Measurements from ENCODE around the gene NACC2. TPM values are rescaled to one million over a fixed set of nuclear protein-coding genes. Genes with fewer than 3 reads are reported as not detected.

NACC2 gene
- total and polyA plus RNA-seq, 9 donors: 7.0 to 47.0 (median 27.2) TPM

- WGBS, 3 donors: 90 to 93% (median 93%) methylated on average over 21 of the region's 21 CpGs
- no peaks in the 10 kb centered on the region for H3K9me3 ChIP-seq
- H3K4me1 ChIP-seq (ENCODE audit: insufficient read depth): peaks cover 10% of the 10 kb centered on the region
- intact Hi-C loops (cut with DNase I): no loop called here
- H3K36me3 ChIP-seq: no peaks in the 10 kb centered on the region
- H3K27ac ChIP-seq: peak overlapping the region in 1 of 2 donors; percentile 79
- DNase-seq: peak in 2 of 5 donors; percentile 23 to 31
- no peak for TF ChIP-seq POLR2A (IDR thresholded peaks at IDR 0.05)
- TF ChIP-seq EP300 (IDR thresholded peaks at IDR 0.05): no peak
- TF ChIP-seq, protein P1, sequence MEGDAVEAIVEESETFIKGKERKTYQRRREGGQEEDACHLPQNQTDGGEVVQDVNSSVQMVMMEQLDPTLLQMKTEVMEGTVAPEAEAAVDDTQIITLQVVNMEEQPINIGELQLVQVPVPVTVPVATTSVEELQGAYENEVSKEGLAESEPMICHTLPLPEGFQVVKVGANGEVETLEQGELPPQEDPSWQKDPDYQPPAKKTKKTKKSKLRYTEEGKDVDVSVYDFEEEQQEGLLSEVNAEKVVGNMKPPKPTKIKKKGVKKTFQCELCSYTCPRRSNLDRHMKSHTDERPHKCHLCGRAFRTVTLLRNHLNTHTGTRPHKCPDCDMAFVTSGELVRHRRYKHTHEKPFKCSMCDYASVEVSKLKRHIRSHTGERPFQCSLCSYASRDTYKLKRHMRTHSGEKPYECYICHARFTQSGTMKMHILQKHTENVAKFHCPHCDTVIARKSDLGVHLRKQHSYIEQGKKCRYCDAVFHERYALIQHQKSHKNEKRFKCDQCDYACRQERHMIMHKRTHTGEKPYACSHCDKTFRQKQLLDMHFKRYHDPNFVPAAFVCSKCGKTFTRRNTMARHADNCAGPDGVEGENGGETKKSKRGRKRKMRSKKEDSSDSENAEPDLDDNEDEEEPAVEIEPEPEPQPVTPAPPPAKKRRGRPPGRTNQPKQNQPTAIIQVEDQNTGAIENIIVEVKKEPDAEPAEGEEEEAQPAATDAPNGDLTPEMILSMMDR (IDR thresholded peaks at IDR 0.05): no peak
- H3K27me3 ChIP-seq: no peaks in the 10 kb centered on the region
- no peak overlapping the region for H3K4me3 ChIP-seq
These were observed 81.5 kb downstream of the NACC2 start for GRCh38 chr9:136013524-136014034.

- Histone ChIP-seq H3K4me1 (ENCODE audit: insufficient read depth) (peaks cover 9% of the 10 kb centered on the region), H3K9me3 (no peaks in the 10 kb centered on the region), H3K27ac (peak overlapping the region in 1 of 2 donors; percentile 79), H3K36me3 (no peaks in the 10 kb centered on the region), H3K27me3 (no peaks in the 10 kb centered on the region), H3K4me3 (no peak overlapping the region)
- WGBS, 3 donors: 87 to 92% (median 89%) methylated on average over 19 to 22 of the region's 22 CpGs
- intact Hi-C loops (cut with DNase I): no loop called here
- DNase-seq: peak in 3 of 5 donors; percentile 24 to 48 (median 47)
- TF ChIP-seq EP300 (IDR thresholded peaks at IDR 0.05) (no peak), POLR2A (IDR thresholded peaks at IDR 0.05) (no peak)
- TF ChIP-seq, protein P1 (IDR thresholded peaks at IDR 0.05): no peak
These were observed 82.0 kb downstream of the NACC2 start for GRCh38 chr9:136013116-136013515.

- intact Hi-C loops (cut with DNase I): no loop called here
- Histone ChIP-seq H3K4me1 (ENCODE audit: insufficient read depth) (peaks cover 9% of the 10 kb centered on the region), H3K27ac (peak overlapping the region in 1 of 2 donors; percentile 79), H3K27me3 (no peaks in the 10 kb centered on the region), H3K36me3 (no peaks in the 10 kb centered on the region), H3K4me3 (no peak overlapping the region), H3K9me3 (no peaks in the 10 kb centered on the region)
- WGBS, 3 donors: 9 to 18% (median 10%) methylated on average over 18 of the region's 18 CpGs
- TF ChIP-seq, protein P1 (IDR thresholded peaks at IDR 0.05): no peak
- no peak for TF ChIP-seq EP300 (IDR thresholded peaks at IDR 0.05)
- peak; percentile 55 to 84 (median 75) for DNase-seq
These were observed 82.4 kb downstream of the NACC2 start for GRCh38 chr9:136012651-136013050.

GRCh38 chr9:136011703-136012496, 83.2 kb downstream of the NACC2 start:
- H3K9me3 ChIP-seq: no peaks in the 10 kb centered on the region
- peak; percentile 86 to 94 (median 93) for DNase-seq
- peaks cover 9% of the 10 kb centered on the region for H3K4me1 ChIP-seq (ENCODE audit: insufficient read depth)
- no peaks in the 10 kb centered on the region for H3K27me3 ChIP-seq
- peak overlapping the region; percentile 79 to 83 for H3K27ac ChIP-seq
- no peaks in the 10 kb centered on the region for H3K36me3 ChIP-seq
- peak; percentile 52 for TF ChIP-seq EP300 (IDR thresholded peaks at IDR 0.05)
- no peak for TF ChIP-seq POLR2A (IDR thresholded peaks at IDR 0.05)
- TF ChIP-seq, protein P1 (IDR thresholded peaks at IDR 0.05): no peak
- no peak overlapping the region for H3K4me3 ChIP-seq
- WGBS, 3 donors: 60 to 67% (median 60%) methylated on average over 55 to 59 of the region's 59 CpGs
- intact Hi-C loops (cut with DNase I): no loop called here

All from ovary (tissue), 9 donors.